SK-MEL-5 (cell line): ENCODE data around the gene DRD3. TPM values are rescaled to one million over a fixed set of nuclear protein-coding genes. Genes with fewer than 3 reads are reported as not detected.
A peak's percentile ranks its signal among the peaks of the same experiment; 100 is the strongest.

ENCODE experiments used
- DNase-seq: peaks from one replicate; pipeline ENCODE4 v3.0.0-alpha.2; 2016; ENCODE audit warnings: low read depth, low spot score
- in situ Hi-C: cut with HindIII; loops from 2 replicates; pipeline ENCODE4 v1.10.0; 2016; ENCODE audit warnings: low sequenced_read_pairs, high pct_unique_total_duplicates, low pct_unique_long_range_greater_than_20kb
- polyA plus RNA-seq, 2 experiments: library from polyadenylated mRNA; depleted of rRNA; stranded (reverse); fragments of >200 nt; gene quantifications; 2 replicates each; pipeline ENCODE4 v1.2.3, GENCODE V29; 2015
- total RNA-seq: library from RNA; depleted of rRNA; stranded (reverse); fragments of >200 nt; shearing (Covaris generic); gene quantifications from 2 replicates; pipeline ENCODE4 v1.2.3, GENCODE V29; 2014; rRNA removed

Gene DRD3
- not detected in 2 replicates for total RNA-seq
- polyA plus RNA-seq (2015; cell fraction: cytosol; rRNA removed) = not detected in 2 replicates
- not detected in 2 replicates for polyA plus RNA-seq (2015; cell fraction: nucleus; rRNA removed)

GRCh38 chr3:114178770-114179368 is at the start of gene DRD3:
Gene DRD3, minus strand, starts transcription at chr3:114179052. Its CDS starts 7,060 bp downstream, at chr3:114171992.
- in situ Hi-C loops = no loop called here
- peak; percentile 37 for DNase-seq

- in situ Hi-C loops = no loop called here
- DNase-seq = no peak
Measured at GRCh38 chr3:114227076-114227475, 48.2 kb upstream of the DRD3 start.

GRCh38 chr3:114226313-114226712 is 47.5 kb upstream of the DRD3 start:
- in situ Hi-C loops = no loop called here
- no peak for DNase-seq

GRCh38 chr3:114223143-114223542 is 44.3 kb upstream of the DRD3 start:
- in situ Hi-C loops = no loop called here
- no peak for DNase-seq

- no peak for DNase-seq
- in situ Hi-C loops = no loop called here
Measured at GRCh38 chr3:114221881-114222264, 43.0 kb upstream of the DRD3 start.

GRCh38 chr3:114221165-114221880 is 42.5 kb upstream of the DRD3 start:
- DNase-seq = no peak
- in situ Hi-C loops = no loop called here

GRCh38 chr3:114219741-114220140 is 40.9 kb upstream of the DRD3 start:
- in situ Hi-C loops = no loop called here
- no peak for DNase-seq

GRCh38 chr3:114218578-114219185 is 39.8 kb upstream of the DRD3 start:
- in situ Hi-C loops = no loop called here
- DNase-seq = no peak

GRCh38 chr3:114218006-114218405 is 39.2 kb upstream of the DRD3 start:
- in situ Hi-C loops = no loop called here
- DNase-seq = no peak

- in situ Hi-C loops = no loop called here
- no peak for DNase-seq
Measured at GRCh38 chr3:114217266-114217665, 38.4 kb upstream of the DRD3 start.

- no peak for DNase-seq
- in situ Hi-C loops = no loop called here
Measured at GRCh38 chr3:114216186-114216970, 37.5 kb upstream of the DRD3 start.

- in situ Hi-C loops = no loop called here
- DNase-seq = no peak
Measured at GRCh38 chr3:114214542-114215341, 35.9 kb upstream of the DRD3 start.

GRCh38 chr3:114213627-114214541 is 35.0 kb upstream of the DRD3 start:
- no peak for DNase-seq

GRCh38 chr3:114213292-114213626 is 34.4 kb upstream of the DRD3 start:
- no peak for DNase-seq
- in situ Hi-C loops = no loop called here

More at GRCh38 chr3:114213627-114214541, 35.0 kb upstream of the DRD3 start:
- in situ Hi-C loops = no loop called here

GRCh38 chr3:114212646-114213045 is 33.8 kb upstream of the DRD3 start:
- DNase-seq = no peak
- in situ Hi-C loops = no loop called here

GRCh38 chr3:114207768-114208167 is 28.9 kb upstream of the DRD3 start:
- in situ Hi-C loops = no loop called here
- no peak for DNase-seq
